Omental fat pad (tissue), 4 donors: ENCODE data around the gene BPGM. TPM values are rescaled to one million over a fixed set of nuclear protein-coding genes. Genes with fewer than 3 reads are reported as not detected.
A peak's percentile ranks its signal among the peaks of the same experiment; 100 is the strongest.

Experiments used
- ATAC-seq: fragments of 150-250 bp; one replicate; pipeline ENCODE4 v1.9.1; 2016; ENCODE audit warnings: mild to moderate bottlenecking, moderate library complexity; ENCODE audit not compliant: low FRiP score
- DNase-seq: peaks from one replicate; pipeline ENCODE4 v3.0.0-alpha.2; 2019; ENCODE audit warnings: low spot score
- CTCF ChIP-seq, 3 donors: fragments of 450-650 bp; IDR thresholded peaks; one replicate each; pipeline ENCODE4 v1.5.1; 2016 to 2017; ENCODE audit warnings: antibody characterized with exemption in 3 of 3, mild to moderate bottlenecking in 3 of 3, moderate library complexity in 2 of 3
- total RNA-seq, 4 donors: library from RNA; depleted of rRNA; stranded (reverse); fragments of >200 nt; gene quantifications; one replicate each; pipeline ENCODE4 v1.1.0, GENCODE V29; 2016

Gene BPGM
- total RNA-seq, 4 donors from 2014 or later: 6.6 to 20.0 (median 13.5) TPM

GRCh38 chr7:134612197-134612596 lies 34.5 kb upstream of the BPGM start:
- ATAC-seq (no peak), DNase-seq (no peak)
- TF ChIP-seq CTCF (IDR thresholded peaks at IDR 0.05): no peak

- no peak for DNase-seq
- TF ChIP-seq CTCF (IDR thresholded peaks at IDR 0.05): no peak
- ATAC-seq: peak; percentile 69
Observed at GRCh38 chr7:134613623-134614347, 32.9 kb upstream of the BPGM start.

GRCh38 chr7:134616611-134617010 lies 30.0 kb upstream of the BPGM start:
- ATAC-seq (no peak), DNase-seq (no peak)
- no peak for TF ChIP-seq CTCF (IDR thresholded peaks at IDR 0.05)

- ATAC-seq (no peak), DNase-seq (no peak)
- TF ChIP-seq CTCF (IDR thresholded peaks at IDR 0.05): no peak
Observed at GRCh38 chr7:134618756-134619530, 27.7 kb upstream of the BPGM start.

- DNase-seq (no peak), ATAC-seq (no peak)
- no peak for TF ChIP-seq CTCF (IDR thresholded peaks at IDR 0.05)
Observed at GRCh38 chr7:134619627-134620331, 26.9 kb upstream of the BPGM start.

GRCh38 chr7:134622303-134622995 lies 24.2 kb upstream of the BPGM start:
- no peak for TF ChIP-seq CTCF (IDR thresholded peaks at IDR 0.05)
- ATAC-seq (no peak), DNase-seq (no peak)
